ENCODE results near the gene POU4F2. TPM values are rescaled to one million over a fixed set of nuclear protein-coding genes. Genes with fewer than 3 reads are reported as not detected.

Gene POU4F2
- total RNA-seq, 1 donor from 2014 or later: not detected

DNA sequence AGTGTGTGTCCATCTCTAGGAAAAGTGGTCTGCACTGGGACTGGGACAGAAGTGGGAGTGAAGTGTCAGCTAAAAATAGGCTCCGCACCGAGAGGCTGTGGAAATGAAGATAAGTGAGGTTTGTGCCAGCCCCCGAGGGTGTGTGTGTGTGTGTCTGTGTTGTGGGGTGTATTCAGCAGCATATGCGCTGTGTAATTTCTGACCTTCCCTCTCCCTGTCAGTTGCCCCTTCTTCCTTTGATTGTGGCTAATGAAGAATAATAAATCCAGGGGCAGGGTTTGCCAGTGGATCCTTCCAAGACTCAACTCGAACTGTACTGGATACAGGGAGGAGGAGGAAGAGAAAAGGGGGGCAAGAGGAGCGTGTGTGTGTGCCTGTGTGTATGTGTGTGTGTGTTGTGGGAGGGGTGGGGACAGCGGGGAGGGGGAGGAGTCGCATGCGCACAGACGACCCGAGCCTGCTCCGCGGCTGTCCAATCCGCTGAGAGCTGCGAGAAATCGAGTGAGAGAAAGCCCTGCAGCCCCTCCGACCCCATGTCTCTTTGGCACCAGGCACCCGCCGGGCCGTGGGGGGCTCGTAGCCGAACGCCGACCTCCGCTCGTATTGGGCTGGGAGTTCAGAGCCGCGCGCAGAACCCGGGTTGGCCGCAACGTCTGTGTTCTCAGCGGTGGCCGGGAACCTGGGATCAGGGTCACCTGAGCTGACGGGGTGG lies 916 bp upstream of the POU4F2 start:
- no peak overlapping the region for H3K9ac ChIP-seq
- H3K27ac ChIP-seq: no peak overlapping the region
- peak overlapping the region; percentile 56 for H3K4me3 ChIP-seq
- peak overlapping the region; percentile 85 for H3K4me3 Mint-ChIP-seq
- H4K20me1 ChIP-seq (ENCODE audit: low read depth): peaks cover 69% of the 10 kb centered on the region
- H3K27me3 ChIP-seq: peaks cover 100% of the 10 kb centered on the region
- H3K79me2 ChIP-seq (ENCODE audit: low read depth): no peaks in the 10 kb centered on the region
- peaks cover 2% of the 10 kb centered on the region for H3K9me3 Mint-ChIP-seq
- H3K4me1 ChIP-seq: peaks cover 9% of the 10 kb centered on the region
- DNase-seq (ENCODE audit: low spot score): peak; percentile 46
- TF ChIP-seq, protein P1, sequence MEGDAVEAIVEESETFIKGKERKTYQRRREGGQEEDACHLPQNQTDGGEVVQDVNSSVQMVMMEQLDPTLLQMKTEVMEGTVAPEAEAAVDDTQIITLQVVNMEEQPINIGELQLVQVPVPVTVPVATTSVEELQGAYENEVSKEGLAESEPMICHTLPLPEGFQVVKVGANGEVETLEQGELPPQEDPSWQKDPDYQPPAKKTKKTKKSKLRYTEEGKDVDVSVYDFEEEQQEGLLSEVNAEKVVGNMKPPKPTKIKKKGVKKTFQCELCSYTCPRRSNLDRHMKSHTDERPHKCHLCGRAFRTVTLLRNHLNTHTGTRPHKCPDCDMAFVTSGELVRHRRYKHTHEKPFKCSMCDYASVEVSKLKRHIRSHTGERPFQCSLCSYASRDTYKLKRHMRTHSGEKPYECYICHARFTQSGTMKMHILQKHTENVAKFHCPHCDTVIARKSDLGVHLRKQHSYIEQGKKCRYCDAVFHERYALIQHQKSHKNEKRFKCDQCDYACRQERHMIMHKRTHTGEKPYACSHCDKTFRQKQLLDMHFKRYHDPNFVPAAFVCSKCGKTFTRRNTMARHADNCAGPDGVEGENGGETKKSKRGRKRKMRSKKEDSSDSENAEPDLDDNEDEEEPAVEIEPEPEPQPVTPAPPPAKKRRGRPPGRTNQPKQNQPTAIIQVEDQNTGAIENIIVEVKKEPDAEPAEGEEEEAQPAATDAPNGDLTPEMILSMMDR (IDR thresholded peaks at IDR 0.05): no peak
- TF ChIP-seq EZH2 (IDR thresholded peaks at IDR 0.05): peak; percentile 82
- TF ChIP-seq EZH2phosphoT487 (IDR thresholded peaks at IDR 0.05): peak; percentile 24
- no peaks in the 10 kb centered on the region for H3K36me3 ChIP-seq
- H3K27ac Mint-ChIP-seq: no peak overlapping the region
- H3K4me2 ChIP-seq: peak overlapping the region; percentile 94
- no peaks in the 10 kb centered on the region for H3K9me3 ChIP-seq (ENCODE audit: low read depth)
- H2AFZ ChIP-seq (replicated peaks): no peak overlapping the region
- peaks cover 13% of the 10 kb centered on the region for H3F3A ChIP-seq (ENCODE audit: low read depth)
- no peaks in the 10 kb centered on the region for H3K36me3 Mint-ChIP-seq
- peaks cover 33% of the 10 kb centered on the region for H3K4me1 Mint-ChIP-seq
- H3K27me3 Mint-ChIP-seq (ENCODE audit: insufficient read depth, low read depth): peaks cover 93% of the 10 kb centered on the region

DNA sequence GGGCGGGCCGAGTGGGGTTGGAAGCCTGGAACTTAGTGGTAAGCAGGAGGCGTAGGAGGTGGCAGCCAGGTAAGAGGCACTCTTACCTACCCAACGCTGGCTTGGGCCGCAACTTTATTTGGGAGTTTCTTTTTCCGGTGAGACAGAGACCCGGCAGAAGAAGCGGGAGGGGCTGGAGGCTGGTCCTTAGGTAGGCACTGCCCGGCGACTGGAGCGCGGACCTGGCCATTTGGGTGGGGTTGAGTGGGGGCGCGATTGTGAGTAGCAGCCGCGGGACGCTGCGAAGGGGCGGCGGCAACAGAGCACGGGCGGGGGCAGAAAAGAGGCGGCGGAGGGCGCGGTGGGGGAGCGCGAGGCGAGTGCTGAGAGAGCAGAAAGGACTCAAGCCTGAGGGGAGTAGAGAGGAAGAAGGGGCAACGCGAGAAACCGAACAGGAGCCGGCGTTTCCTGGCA lies 334 bp upstream of the POU4F2 start:
- H3K9ac ChIP-seq: no peak overlapping the region
- DNase-seq (ENCODE audit: low spot score): no peak
- H3K27me3 Mint-ChIP-seq (ENCODE audit: insufficient read depth, low read depth): peaks cover 91% of the 10 kb centered on the region
- peaks cover 11% of the 10 kb centered on the region for H3F3A ChIP-seq (ENCODE audit: low read depth)
- H3K4me3 ChIP-seq: peak overlapping the region; percentile 56
- H3K27ac ChIP-seq: no peak overlapping the region
- TF ChIP-seq, protein P1 (IDR thresholded peaks at IDR 0.05): no peak
- TF ChIP-seq EZH2phosphoT487 (IDR thresholded peaks at IDR 0.05) (peak; percentile 82), EZH2 (IDR thresholded peaks at IDR 0.05) (peak; percentile 57)
- peak overlapping the region; percentile 94 for H3K4me2 ChIP-seq
- peaks cover 2% of the 10 kb centered on the region for H3K9me3 Mint-ChIP-seq
- peaks cover 72% of the 10 kb centered on the region for H4K20me1 ChIP-seq (ENCODE audit: low read depth)
- no peaks in the 10 kb centered on the region for H3K36me3 ChIP-seq
- no peaks in the 10 kb centered on the region for H3K9me3 ChIP-seq (ENCODE audit: low read depth)
- H3K4me1 Mint-ChIP-seq: peaks cover 33% of the 10 kb centered on the region
- H3K4me1 ChIP-seq: peaks cover 9% of the 10 kb centered on the region
- no peak overlapping the region for H2AFZ ChIP-seq (replicated peaks)
- peaks cover 100% of the 10 kb centered on the region for H3K27me3 ChIP-seq
- no peaks in the 10 kb centered on the region for H3K36me3 Mint-ChIP-seq
- H3K79me2 ChIP-seq (ENCODE audit: low read depth): no peaks in the 10 kb centered on the region
- H3K27ac Mint-ChIP-seq: no peak overlapping the region
- H3K4me3 Mint-ChIP-seq: peak overlapping the region; percentile 85

DNA sequence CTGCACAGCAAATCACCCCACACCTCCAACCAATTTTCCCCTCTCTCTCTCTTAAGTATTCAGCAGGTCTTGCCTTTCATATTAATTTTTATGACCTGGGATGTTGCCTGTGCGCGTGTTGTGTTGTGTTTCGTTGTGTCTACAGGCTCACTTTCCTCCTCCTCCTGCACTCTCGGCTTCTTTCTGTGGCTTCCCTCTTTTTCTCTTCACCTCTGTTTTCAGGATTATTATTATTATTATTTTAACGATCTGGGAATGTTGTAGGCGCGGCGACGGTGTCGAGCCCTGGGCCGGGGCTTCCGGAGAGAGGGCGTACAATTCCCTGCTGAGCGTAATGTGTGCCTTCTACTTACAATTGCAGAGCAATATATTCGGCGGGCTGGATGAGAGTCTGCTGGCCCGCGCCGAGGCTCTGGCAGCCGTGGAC lies 826 bp downstream of the POU4F2 start:
- peaks cover 83% of the 10 kb centered on the region for H4K20me1 ChIP-seq (ENCODE audit: low read depth)
- H3K9me3 ChIP-seq (ENCODE audit: low read depth): no peaks in the 10 kb centered on the region
- peaks cover 10% of the 10 kb centered on the region for H3F3A ChIP-seq (ENCODE audit: low read depth)
- no peak overlapping the region for H3K9ac ChIP-seq
- H3K4me3 ChIP-seq: peak overlapping the region; percentile 56
- Mint-ChIP-seq H3K4me3 (peak overlapping the region; percentile 82), H3K27ac (no peak overlapping the region), H3K9me3 (peaks cover 2% of the 10 kb centered on the region), H3K36me3 (no peaks in the 10 kb centered on the region), H3K4me1 (peaks cover 33% of the 10 kb centered on the region), H3K27me3 (ENCODE audit: insufficient read depth, low read depth) (peaks cover 91% of the 10 kb centered on the region)
- no peaks in the 10 kb centered on the region for H3K79me2 ChIP-seq (ENCODE audit: low read depth)
- H3K4me2 ChIP-seq: peak overlapping the region; percentile 94
- H3K27ac ChIP-seq: no peak overlapping the region
- H3K27me3 ChIP-seq: peaks cover 100% of the 10 kb centered on the region
- peak; percentile 48 for TF ChIP-seq EZH2 (IDR thresholded peaks at IDR 0.05)
- TF ChIP-seq, protein P1 (IDR thresholded peaks at IDR 0.05): no peak
- H3K4me1 ChIP-seq: peaks cover 9% of the 10 kb centered on the region
- H3K36me3 ChIP-seq: no peaks in the 10 kb centered on the region
- no peak for DNase-seq (ENCODE audit: low spot score)
- H2AFZ ChIP-seq (replicated peaks): no peak overlapping the region
